Dermis microvascular lymphatic vessel endothelial cell (primary cell): ENCODE measurements around the gene CDKAL1. TPM values are rescaled to one million over a fixed set of nuclear protein-coding genes. Genes with fewer than 3 reads are reported as not detected.
"Not testable (repeated sequence)": the region's sequence is repeated elsewhere in the genome, so short reads cannot be mapped to it uniquely, and the experiment has no call there.

ENCODE experiments used
- DNase-seq, 2 donors: peaks; one replicate each; pipeline versions ENCODE4 v3.0.0 to v3.0.0-alpha.2; 2010; ENCODE audit warnings: low read depth in 2 of 2
- total RNA-seq: library from RNA; depleted of rRNA; stranded (reverse); fragments of >200 nt; gene quantifications from 2 replicates; pipeline ENCODE4 v1.2.1, GENCODE V29; 2014

CDKAL1 gene
- total RNA-seq, 1 donor from 2014 or later: 17.8 TPM

DNA sequence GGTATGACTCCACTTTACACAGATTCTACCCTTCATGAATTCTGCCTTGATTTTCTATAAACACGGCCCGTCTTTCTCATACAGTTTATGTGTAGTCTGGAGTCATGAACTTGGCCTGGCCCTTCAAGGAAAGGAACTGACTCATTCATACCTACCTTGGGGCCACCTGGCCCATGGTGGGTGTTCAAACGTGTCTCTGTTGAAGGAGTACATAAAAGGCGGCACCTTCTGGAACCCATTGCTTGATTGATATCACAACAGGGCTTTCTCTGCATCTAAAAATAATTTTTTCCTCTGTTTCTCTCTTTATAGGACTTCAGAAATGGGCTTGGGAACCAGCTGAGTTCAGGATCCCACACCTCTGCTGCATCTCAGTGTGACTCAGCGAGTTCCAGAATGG is 696.3 kb downstream of the CDKAL1 start:
- no peak for DNase-seq

DNA sequence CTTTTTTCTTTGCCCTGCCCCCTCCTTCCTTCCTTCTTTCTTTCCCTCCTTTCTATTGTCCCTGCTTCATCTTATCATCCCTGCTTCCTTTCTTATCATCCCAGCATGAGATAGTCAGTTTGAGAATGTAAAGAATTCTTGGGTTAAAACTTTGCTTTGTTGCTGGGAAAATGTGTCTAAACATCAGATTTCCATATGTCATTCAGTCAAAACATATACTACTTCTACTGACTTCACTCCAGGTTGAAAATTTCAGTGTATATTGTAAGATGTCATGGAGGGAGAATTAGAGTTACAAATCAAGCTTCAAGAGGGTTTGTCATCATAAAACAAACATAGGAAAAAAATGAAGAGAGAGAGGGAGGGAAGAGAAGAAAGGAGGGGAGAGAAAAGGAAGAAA is 700.9 kb downstream of the CDKAL1 start:
- DNase-seq: no peak

DNA sequence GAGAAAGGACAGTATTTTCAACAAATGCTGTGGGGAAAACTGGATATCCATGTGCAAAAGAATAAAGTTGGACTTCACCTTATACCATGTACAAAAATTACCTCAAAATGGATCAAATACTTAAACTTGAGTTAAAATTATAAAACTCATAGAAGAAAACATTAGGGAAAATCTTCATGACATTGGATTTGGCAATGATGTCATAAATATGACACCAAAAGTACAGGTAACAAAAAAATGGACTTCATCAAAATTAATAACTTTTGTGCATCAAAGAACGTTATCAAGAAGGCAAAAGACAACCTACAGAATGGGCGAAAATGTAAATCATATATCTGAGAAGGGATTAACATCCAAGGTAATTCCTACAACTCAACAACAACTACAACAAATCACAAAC is 704.0 kb downstream of the CDKAL1 start:
- DNase-seq: no peak

DNA sequence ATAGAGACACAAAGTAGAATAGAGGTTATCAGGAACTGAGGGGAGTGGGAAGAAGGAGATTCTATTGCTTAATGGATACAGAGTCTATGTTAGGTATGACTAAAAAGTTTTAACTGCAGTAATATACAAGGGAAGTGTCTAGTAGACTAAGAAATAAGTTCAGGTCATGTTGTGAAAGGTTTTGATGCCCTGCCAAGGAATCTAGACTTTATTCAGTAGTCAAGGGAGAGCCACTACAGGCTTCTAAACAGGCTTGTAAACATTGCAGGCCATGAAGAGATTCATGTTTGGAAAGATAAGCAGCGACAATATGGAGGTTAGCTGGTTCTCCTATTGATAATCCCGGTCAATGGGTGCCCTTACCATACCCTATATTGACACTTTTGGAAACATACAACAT is 706.5 kb downstream of the CDKAL1 start:
- no peak for DNase-seq

DNA sequence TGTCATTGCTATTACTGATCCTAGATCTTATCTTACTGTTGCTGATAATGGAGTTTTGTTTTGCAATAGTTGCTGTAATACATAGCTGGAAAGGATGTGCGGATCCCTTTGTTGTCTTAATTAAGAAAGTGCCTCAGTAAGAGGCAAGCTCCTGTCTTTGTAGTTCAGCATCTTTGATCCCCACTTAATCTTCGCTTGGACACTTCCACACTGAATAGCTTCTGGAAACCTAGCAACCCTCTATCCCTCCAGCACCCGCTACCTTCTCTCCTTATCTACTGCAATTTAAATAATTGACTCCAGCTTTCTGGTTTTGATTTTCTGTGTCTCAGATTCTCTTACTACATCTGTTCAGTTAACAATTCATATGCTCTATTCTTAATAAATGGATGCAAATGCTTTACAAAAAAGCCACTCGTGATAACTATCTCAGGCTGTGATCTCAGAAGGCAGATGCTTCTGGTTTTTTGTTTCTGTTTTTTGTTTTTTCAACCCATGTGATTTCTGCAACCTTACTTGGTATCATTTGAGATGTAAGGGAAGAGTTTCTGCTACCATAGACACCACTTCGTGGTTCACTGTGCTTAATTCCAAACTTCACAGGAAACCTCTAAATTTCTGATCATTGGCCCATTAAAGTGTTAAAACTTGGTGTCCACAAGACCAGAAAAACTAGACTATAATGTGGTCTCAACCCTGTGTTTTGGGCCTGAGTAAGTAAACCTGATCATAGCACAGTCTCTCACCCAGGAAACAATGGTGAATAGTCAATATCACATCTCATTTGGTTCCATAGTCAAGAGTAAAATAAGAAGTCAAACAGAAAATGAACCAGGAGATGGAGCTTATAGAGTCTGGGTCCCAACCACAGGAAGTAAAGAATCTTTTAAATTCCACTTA is 707.2 kb downstream of the CDKAL1 start:
- DNase-seq: no peak

DNA sequence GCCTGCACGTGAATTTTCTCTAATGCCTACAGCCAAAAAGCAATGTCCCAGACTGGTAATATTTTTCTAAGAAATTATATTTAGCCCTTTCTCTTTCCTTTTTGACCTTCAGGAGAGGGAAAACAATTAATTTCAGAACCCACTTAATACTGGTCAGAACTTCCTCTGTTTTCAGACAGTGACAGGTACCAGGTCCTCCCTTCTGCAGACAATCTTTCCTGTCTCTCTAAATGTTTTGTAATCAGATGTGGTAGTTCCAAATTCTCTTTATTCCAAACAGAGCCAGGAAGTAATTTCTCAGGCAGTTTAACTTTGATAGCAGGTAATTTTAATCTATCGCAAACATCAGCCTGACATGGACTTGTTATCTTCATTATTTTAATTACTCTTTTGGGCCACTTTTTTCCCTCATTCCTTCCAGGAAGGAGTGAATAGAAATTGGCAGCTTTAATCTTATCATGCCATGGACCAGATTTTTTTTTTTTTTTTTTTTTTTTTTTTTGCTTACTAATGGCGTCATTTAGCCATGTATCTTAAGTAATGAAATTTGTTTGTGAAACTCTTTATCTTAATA is 710.7 kb downstream of the CDKAL1 start:
- DNase-seq: no peak

DNA sequence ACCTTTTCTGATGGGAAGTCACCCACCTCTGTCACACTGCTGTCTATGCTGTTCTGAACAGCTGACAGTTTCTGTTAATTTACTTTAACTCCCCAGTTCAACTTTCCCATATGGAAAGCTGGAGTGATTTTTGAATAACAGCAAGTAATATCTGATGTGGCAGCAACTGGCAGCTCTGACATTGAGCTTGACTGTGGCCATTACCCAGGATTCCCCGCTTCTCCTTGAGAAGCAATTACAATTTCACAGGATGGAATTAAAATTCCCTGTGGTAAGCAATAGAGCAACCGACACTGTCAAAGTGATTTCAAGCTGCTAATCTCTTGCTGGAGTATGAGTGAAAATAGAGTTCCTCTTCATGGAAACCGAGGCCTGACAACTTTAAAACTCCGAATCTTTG is 711.2 kb downstream of the CDKAL1 start:
- DNase-seq: no peak

DNA sequence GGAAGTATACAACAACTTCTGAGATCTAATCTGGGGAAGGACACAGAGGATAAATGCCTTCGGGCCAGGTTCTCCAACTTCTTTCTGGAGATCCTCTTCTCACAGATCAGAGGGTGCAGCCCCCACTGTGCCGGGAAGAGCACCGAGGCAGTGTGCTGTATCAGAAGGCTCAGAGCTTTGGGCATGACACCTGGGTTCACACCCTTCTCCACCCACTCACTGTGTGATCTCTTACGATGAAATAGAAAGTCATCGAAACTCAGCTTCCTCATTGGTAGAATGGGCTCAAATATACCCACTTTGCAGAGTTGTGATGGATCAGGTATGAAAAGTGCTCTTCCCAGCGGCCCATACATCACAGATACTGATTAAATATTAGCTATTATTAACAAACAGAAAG is 711.8 kb downstream of the CDKAL1 start:
- no peak for DNase-seq

DNA sequence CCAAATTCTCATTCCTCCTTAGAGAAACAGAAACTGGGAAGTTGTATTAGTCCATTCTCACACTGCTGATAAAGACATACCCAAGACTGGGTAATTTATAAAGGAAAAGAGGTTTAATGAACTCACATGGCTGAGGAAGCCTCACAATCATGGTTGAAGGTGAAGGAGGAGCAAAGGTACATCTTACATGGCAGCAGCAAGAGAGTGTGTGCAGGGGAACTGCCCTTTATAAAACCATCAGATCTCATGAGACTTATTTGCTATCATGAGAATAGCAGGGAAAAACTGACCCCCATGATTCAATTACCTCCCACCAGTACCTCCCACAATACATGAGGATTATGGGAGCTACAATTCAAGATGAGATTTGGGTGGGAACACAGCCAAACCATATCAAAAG is 720.2 kb downstream of the CDKAL1 start:
- DNase-seq: not testable (repeated sequence)

DNA sequence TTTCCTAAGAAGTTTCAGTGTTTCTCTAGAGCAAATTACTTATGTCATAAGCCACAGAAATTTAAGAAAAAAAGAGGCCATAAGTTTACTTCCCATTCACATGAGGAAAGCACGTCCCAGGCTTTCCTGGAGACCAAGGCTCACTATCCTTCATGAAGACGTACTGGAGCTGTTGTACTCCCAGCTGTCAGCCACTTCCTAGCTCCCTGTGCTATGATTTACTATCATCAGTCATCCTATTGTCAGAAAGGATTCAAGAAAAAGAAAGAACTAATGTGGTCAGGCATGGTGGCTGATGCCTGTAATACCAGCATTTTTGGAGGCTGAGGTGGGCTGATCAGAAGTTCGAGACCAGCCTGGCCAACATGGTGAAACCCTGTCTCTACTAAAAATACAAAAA is 721.9 kb downstream of the CDKAL1 start:
- no peak for DNase-seq

DNA sequence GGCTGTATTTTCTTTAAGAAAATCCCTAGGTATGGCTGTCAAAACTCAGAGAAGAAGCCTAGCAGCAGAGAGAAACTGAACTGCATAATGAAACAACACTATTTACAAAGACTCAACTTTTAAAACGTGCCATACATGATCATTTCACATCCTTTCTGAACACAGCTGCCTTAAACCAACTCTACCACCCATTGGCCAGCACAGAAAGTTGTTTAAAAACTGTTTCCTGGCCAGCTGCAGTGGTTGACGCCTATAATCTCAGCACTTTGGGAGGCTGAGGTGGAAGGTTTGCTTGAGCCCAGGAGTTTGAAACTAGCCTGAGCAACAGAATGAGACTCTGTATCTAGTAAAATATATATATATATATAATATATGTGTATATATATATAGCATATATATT is 722.9 kb downstream of the CDKAL1 start:
- no peak for DNase-seq

DNA sequence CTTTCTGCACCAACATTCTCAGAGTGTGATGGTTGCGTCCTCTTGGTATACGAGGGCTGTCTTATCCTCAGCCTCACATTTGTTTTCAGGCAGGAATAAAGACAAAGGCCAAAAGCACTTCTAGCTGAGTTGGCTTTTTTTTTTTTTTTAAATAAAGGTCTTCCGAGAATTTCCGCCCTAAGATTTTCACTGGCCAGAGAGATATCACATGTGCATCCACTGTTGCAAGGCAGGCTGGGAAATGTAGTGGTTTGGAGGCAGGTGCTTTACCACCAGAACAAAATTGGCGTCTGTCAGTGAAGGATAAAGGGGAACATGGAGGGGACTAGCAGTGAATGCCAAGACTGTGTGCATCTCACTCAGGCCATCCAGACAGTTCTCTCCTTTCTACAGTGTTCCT is 724.4 kb downstream of the CDKAL1 start:
- no peak for DNase-seq

DNA sequence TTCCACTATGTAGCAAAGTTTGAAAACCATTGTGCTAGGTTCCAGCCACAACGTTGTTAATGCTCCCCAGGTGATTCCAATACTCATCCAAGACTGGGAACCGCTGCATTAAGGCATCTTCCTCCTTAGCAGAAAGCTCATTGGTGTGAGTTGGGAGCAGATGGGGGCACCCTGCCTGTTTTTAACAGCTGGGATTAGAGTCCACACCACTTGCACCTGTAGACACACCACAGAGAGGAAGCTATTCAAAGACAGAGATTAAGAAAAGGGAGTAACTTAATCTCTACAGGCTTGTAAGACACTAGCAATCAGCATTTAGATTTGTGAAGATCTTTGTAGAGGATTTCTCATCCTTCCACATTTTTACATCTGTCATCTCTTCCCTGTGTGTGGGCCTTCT is 725.4 kb downstream of the CDKAL1 start:
- no peak for DNase-seq

DNA sequence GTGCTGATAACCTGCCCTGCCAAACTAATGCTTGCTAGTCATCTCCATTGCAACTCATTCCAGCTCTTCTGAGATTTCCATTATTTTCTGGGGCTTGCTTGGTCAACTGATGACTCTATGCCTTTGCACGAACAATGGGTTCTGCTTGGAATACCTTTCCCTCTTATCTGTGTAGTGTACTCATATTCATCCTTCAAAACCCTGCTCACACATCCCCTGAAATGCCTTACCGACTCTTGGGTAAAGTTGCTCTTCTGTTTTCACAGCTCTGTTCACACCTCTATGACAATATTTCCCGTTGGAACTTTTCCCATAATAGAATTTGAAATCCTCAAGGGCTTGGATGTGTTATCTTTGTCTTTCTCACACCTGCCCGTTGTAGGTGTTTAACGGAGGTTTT is 728.2 kb downstream of the CDKAL1 start:
- DNase-seq: no peak

DNA sequence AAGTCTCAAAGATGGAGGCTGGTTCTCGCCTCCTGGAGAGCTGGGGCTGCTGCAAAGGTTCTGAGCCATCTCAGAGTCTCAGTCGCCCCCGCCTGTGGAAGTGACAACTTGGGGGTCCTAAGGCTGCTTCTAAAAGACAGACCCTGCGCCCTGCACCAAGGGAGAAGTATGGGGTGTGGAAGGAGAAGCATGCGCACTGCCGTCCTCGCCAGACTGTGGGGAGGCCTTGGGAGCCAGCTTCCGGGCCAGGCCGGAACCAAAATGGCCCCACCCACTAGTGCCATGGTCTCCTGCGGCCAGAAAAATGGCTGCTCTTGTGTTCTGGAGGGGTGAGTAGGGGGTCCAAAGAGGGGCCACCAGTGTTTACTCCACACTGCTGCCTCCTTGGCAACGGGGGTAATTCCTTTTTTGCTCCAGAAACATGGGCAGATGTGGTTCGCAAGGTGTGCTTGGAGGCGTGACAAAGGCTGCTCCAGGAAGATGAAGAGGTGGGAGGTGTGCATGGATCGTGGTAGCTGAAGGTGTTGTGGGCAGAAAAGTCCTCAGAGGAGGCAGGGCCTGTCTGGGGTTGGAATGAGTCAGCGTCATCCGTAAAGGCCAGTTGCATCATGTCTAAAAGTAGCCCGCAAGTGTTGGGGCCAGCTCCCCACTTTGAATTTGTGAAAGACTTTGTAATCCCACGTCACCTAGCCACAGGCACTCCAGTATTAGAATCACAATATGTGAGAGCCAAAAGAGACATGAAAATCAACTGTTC is 729.5 kb downstream of the CDKAL1 start:
- DNase-seq: no peak

DNA sequence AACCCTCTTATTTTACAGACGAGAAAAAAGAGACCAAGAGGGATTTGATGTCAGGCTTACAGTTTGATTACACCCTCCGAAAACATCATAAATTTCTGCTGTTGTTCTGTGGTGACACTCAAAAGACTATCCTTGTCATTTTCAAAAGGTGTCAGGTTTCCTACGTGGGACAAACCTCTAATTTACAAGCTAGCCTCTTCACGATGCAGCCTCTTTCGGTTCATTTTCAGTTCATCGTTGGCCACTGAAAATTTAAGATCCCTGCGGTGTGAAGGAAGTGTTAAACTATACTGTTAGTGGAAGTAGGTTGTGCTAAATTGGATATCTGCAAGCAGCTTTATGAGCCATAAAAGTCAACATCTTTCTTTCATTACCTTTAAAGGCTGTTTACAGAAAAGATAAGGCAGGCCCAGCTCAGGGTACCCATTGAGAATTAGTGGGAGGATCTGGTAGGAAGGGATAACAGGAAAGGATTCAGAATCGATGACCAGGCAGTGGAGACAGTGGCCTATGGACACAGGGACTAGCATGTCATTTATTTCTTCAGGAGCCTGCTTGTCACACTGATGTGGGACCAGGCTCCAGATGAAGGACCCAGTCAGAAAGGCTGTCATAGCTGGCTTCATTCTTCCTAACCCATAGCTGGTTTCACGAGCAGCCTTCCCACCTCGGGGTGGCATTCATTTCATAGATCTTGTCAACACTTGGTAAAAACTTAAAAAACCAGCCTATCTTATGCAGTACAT is 730.2 kb downstream of the CDKAL1 start:
- DNase-seq: no peak

DNA sequence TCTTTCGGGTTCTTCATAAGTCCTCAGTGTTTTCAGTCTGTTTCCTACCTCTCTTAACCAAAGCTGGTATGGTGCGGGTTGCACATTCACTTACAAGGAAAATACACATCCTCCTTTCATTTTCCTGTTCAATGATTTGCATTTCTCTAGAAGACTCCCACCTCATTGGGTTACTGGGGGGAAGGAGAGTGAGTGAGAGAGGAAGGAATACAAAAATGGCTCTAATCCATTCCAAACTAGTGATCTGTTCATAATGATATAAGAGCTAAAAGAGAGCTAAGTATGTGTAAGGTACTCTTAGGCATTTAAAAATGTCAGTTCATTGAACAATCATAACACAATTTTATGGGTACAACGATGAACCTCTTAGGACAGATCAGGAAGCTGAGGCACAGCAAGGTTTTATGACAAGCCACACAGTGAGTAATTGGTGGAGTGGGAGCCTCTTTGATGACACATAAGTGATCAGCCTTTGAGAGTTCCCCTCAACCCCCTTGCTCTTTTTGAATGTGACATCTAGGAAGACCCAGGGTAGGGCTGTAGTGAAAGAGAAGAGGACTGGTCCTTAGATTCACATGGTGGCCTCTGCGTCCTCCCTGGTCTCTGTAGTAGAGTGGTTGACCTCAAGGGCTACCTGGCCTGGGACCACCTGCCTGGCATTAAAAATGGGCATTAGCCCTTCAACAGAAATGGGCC is 730.9 kb downstream of the CDKAL1 start:
- DNase-seq: no peak

DNA sequence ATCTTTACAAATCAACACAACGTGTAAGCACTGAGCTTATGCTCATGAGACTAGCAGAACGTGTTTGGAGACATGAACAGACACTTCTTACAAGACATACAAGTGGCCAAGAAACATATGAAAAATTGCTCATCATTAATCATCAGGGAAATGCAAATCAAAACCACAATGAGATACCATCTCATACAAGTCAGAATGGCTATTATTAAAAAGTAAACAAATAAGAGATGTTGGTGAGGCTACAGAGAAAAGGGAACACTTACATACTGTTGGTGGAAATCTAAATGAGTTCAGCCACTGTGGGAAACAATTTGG is 731.4 kb downstream of the CDKAL1 start:
- DNase-seq: no peak

DNA sequence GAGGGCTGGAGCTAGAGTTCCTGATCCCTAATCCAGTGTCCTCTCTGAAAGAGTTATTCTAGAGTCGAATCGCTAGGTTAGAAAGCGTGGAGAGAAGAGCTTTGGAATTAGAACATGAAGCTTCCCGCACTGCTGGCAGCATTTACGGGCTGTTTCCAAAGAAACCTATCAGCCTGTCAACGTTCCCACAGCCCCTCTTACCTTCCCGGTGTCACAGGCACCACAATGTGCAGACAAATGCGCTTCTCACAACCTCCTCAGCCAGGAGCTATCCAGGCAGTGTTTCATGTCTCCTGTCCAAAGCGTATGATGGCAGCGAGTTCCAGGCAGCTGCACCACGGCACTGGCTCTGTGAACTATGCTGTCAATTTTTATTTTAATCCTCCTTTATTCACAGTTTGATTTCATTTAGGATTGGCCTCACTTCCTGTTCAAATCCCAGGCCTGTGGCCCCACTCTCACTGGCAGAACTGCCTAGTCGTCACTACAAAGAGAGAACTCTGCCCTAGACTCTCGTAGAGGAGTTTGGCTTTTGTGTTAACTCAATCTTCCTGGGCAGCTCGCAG is 736.5 kb downstream of the CDKAL1 start:
- no peak for DNase-seq

DNA sequence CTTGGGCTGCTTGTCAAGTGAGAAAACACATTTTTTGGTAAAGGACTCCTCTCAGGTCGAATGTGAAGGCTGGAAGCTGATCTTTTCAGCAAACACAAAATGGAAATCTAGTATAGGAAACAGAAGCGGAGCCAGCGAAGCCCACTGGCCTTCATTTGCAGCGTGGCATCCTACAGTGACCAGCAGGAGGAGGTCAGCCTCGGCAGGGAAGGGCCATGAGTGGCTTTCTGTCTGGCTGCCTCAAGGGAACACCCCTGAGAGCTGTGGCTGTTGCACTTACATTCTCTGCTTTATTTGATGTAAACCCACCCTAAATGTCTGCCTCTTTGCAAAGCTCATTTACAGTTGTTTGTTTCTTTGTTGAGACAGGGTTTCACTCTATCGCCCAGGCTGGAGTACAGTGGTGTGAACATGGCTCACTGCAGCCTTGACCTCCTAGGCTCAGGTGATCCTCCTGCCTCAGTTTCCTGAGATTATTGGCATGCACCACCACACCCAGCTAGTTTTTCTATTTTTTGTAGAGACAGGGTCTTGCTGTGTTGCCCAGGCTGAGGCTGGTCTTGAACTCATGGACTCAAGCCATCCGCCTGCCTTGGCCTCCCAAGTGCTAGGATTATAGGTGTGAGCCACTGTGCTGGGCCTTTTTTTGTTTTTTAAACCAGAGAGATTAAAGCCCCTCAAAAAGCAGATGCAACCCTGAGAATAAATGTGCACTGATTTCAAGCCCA is 737.3 kb downstream of the CDKAL1 start:
- DNase-seq: no peak
